SK-N-SH (cell line): Measurements from ENCODE around the gene SCG2. TPM values are rescaled to one million over a fixed set of nuclear protein-coding genes. Genes with fewer than 3 reads are reported as not detected.
A peak's percentile ranks its signal among the peaks of the same experiment; 100 is the strongest.

Experiments
- CTCF ChIA-PET: fragments of 300-600, 350-600 bp; formaldehyde crosslinking; extraction: SDS; loops from one replicate; lab custom pipeline; 2021; lab: Yijun Ruan, JAX
- POLR2A ChIA-PET: fragments of 350-600 bp; sonication (Branson Sonifier 250); formaldehyde crosslinking; extraction: SDS; loops from one replicate; lab custom pipeline; 2020; ENCODE audit warnings: antibody characterized with exemption, inconsistent platforms; lab: Yijun Ruan, JAX
- DNase-seq: peaks from one replicate; pipeline ENCODE4 v3.0.0; 2012
- H2AFZ ChIP-seq: fragments of 200-600 bp; sonication (generic); 2 replicates; pipeline ENCODE4 v1.8.1; 2016; ENCODE audit warnings: antibody characterized with exemption, mild to moderate bottlenecking, low read depth
- H3F3A ChIP-seq: fragments of 200-600 bp; sonication (generic); replicated peaks from 2 replicates; pipeline ENCODE3; 2016; ENCODE audit warnings: antibody characterized with exemption, mild to moderate bottlenecking; ENCODE audit not compliant: insufficient read depth
- H3K27ac ChIP-seq, 2 experiments: fragments of 200-500 bp in 1 of 2; fragments of 200-600 bp in 1 of 2; sonication (Bioruptor generic) in 1 of 2; sonication (generic), shearing (Covaris generic) in 1 of 2; 2 replicates each; pipeline versions ENCODE4 v1.5.1 to v1.6.1; 2014 to 2016; ENCODE audit warnings: low read depth in 2 of 2, inconsistent platforms in 1 of 2, low read length in 1 of 2, mild to moderate bottlenecking in 1 of 2, mixed read lengths in 1 of 2
- H3K27me3 ChIP-seq: fragments of 200-600 bp; sonication (generic), shearing (Covaris generic); 2 replicates; pipeline ENCODE4 v1.6.1; 2016; ENCODE audit warnings: mixed run types; ENCODE audit not compliant: insufficient read depth
- H3K36me3 ChIP-seq, 2 experiments: fragments of 200-500 bp in 1 of 2; fragments of 200-600 bp in 1 of 2; sonication (Bioruptor generic) in 1 of 2; sonication (generic) in 1 of 2; replicated peaks in 1 of 2; 2 replicates each; pipeline versions ENCODE3 to v1.5.1; 2014 to 2016; ENCODE audit warnings: low read length in 1 of 2, mild to moderate bottlenecking in 1 of 2; ENCODE audit not compliant: insufficient read depth in 2 of 2, control insufficient read depth in 1 of 2
- H3K4me1 ChIP-seq, 2 experiments: fragments of 200-500 bp in 1 of 2; fragments of 200-600 bp in 1 of 2; sonication (Bioruptor generic) in 1 of 2; sonication (generic), shearing (Covaris generic) in 1 of 2; 2 replicates each; pipeline versions ENCODE4 v1.5.1 to v1.6.1; 2014 to 2016; ENCODE audit warnings: low read depth in 1 of 2, low read length in 1 of 2, mixed run types in 1 of 2; ENCODE audit not compliant: insufficient read depth in 2 of 2, control insufficient read depth in 1 of 2
- H3K4me2 ChIP-seq: fragments of 200-600 bp; sonication (generic), shearing (Covaris generic); 2 replicates; pipeline ENCODE4 v1.6.1; 2017; ENCODE audit warnings: mixed run types
- H3K4me3 ChIP-seq, 2 experiments: fragments of 200-500 bp in 1 of 2; fragments of 200-600 bp in 1 of 2; sonication (Bioruptor generic) in 1 of 2; sonication (generic), shearing (Covaris generic) in 1 of 2; 2 replicates each; pipeline versions ENCODE4 v1.5.1 to v1.8.1; 2014 to 2016; ENCODE audit warnings: low read depth in 2 of 2, inconsistent platforms in 1 of 2, low read length in 1 of 2, mild to moderate bottlenecking in 1 of 2, mixed read lengths in 1 of 2, moderate library complexity in 1 of 2
- H3K79me2 ChIP-seq: fragments of 200-600 bp; sonication (generic); 2 replicates; pipeline ENCODE4 v1.8.1; 2017; ENCODE audit warnings: mild to moderate bottlenecking; ENCODE audit not compliant: insufficient read depth
- H3K9ac ChIP-seq: fragments of 200-600 bp; sonication (generic); 2 replicates; pipeline ENCODE4 v1.6.1; 2017; ENCODE audit warnings: mixed run types
- H3K9me2 ChIP-seq: fragments of 200-600 bp; sonication (generic); 2 replicates; pipeline ENCODE4 v1.6.1; 2017; ENCODE audit warnings: mixed run types
- H3K9me3 ChIP-seq: fragments of 200-600 bp; sonication (generic); 2 replicates; pipeline ENCODE4 v1.6.1; 2017; ENCODE audit warnings: mixed run types, mild to moderate bottlenecking, moderate library complexity
- H4K20me1 ChIP-seq: fragments of 200-600 bp; sonication (generic); 2 replicates; pipeline ENCODE4 v1.6.1; 2017; ENCODE audit warnings: mild to moderate bottlenecking, mixed run types; ENCODE audit not compliant: insufficient read depth
- ELF1 ChIP-seq: IDR thresholded peaks from 2 replicates; pipeline ENCODE4 v1.4.0; 2012
- EP300 ChIP-seq, 2 experiments: IDR thresholded peaks; 2 replicates each; pipeline versions ENCODE4 v1.4.0 to v1.6.1; 2012; ENCODE audit warnings: borderline replicate concordance in 1 of 2, low read depth in 1 of 2, low read length in 1 of 2
- FOXJ3 ChIP-seq: sonication (generic); formaldehyde crosslinking; IDR thresholded peaks from 2 replicates; pipeline ENCODE4 v1.5.1; 2020; ENCODE audit warnings: mild to moderate bottlenecking, missing genetic modification reagents
- FOXM1 ChIP-seq: IDR thresholded peaks from 2 replicates; pipeline ENCODE4 v1.4.0; 2012; ENCODE audit warnings: low read depth, mild to moderate bottlenecking
- GABPA ChIP-seq: IDR thresholded peaks from 2 replicates; pipeline ENCODE4 v1.4.0; 2012; ENCODE audit warnings: low read depth, mild to moderate bottlenecking
- GATA2 ChIP-seq: sonication (generic); formaldehyde crosslinking; IDR thresholded peaks from 2 replicates; pipeline ENCODE4 v1.5.0; 2020; ENCODE audit warnings: mild to moderate bottlenecking, missing genetic modification reagents
- IRF3 ChIP-seq: fragments of 150-350 bp; IDR thresholded peaks from 2 replicates; pipeline ENCODE4 v1.6.1; 2016; ENCODE audit warnings: mild to moderate bottlenecking, low read depth, low read length
- MAX ChIP-seq: IDR thresholded peaks from 2 replicates; pipeline ENCODE4 v1.4.0; 2012; ENCODE audit warnings: low read depth
- NRF1 ChIP-seq: IDR thresholded peaks from 2 replicates; pipeline ENCODE4 v1.6.1; 2012; ENCODE audit warnings: low read depth, mild to moderate bottlenecking, low read length
- PBX3 ChIP-seq: IDR thresholded peaks from 2 replicates; pipeline ENCODE4; 2012
- RAD21 ChIP-seq: IDR thresholded peaks from 2 replicates; pipeline ENCODE4 v1.6.1; 2012; ENCODE audit warnings: mild to moderate bottlenecking, low read length
- REST ChIP-seq: IDR thresholded peaks from 2 replicates; pipeline ENCODE4 v1.6.1; 2012; ENCODE audit warnings: mild to moderate bottlenecking, low read depth, low read length, moderate library complexity
- RXRA ChIP-seq: IDR thresholded peaks from 2 replicates; pipeline ENCODE4 v1.4.0; 2012; ENCODE audit warnings: low read depth, mild to moderate bottlenecking, borderline replicate concordance
- SIN3A ChIP-seq: IDR thresholded peaks from 2 replicates; pipeline ENCODE4 v1.6.1; 2012; ENCODE audit warnings: low read depth, mild to moderate bottlenecking, low read length, moderate library complexity, borderline replicate concordance
- TAF1 ChIP-seq: IDR thresholded peaks from 2 replicates; pipeline ENCODE4 v1.6.1; 2012; ENCODE audit warnings: low read depth, mild to moderate bottlenecking, low read length, moderate library complexity, borderline replicate concordance
- TCF12 ChIP-seq: IDR thresholded peaks from 2 replicates; pipeline ENCODE4 v1.4.0; 2012
- WGBS: methylation state at CpG from one replicate; pipeline ENCODE4 v1.1.6; 2017; ENCODE audit warnings: low lambda C conversion rate; 5-methylcytosine and 5-hydroxymethylcytosine counted together
- polyA plus RNA-seq, 3 experiments: library from polyadenylated mRNA; depleted of rRNA; stranded (reverse); fragments of >200 nt; gene quantifications; 2 replicates each; pipeline ENCODE4 v1.2.3, GENCODE V29; 2012

The SCG2 gene
- polyA plus RNA-seq, 1 of the 3 experiments (the other 2 are of a cell fraction) = 373 TPM

- H3K9me2 ChIP-seq = no peaks in the 10 kb centered on the region
- CTCF ChIA-PET = no interaction called here
- peaks cover 20% of the 10 kb centered on the region for H3F3A ChIP-seq
- H3K36me3 ChIP-seq = peaks cover 4% of the 10 kb centered on the region in 2 experiments
- TF ChIP-seq PBX3 = 0 out of 2 replicates have a peak, but pooled peaks have one; percentile 25
- peak; percentile 55; the same call in 1 of the 2 replicates for TF ChIP-seq RXRA
- peak; percentile 63 for TF ChIP-seq TCF12
- TF ChIP-seq TAF1 = no peak
- H3K4me1 ChIP-seq = peaks cover 9 to 23% of the 10 kb centered on the region in 2 experiments
- H3K9ac ChIP-seq = no peak overlapping the region
- H3K27ac ChIP-seq = peak overlapping the region in 1 of 2 experiments; percentile 69; a peak in 1 of 4 replicates
- H3K4me3 ChIP-seq = no peak overlapping the region
- POLR2A ChIA-PET = no interaction called here
- H4K20me1 ChIP-seq = no peaks in the 10 kb centered on the region
- H3K4me2 ChIP-seq = peak overlapping the region; percentile 48; the same call in 1 of the 2 replicates
- H3K27me3 ChIP-seq = no peaks in the 10 kb centered on the region
- no peaks in the 10 kb centered on the region for H3K79me2 ChIP-seq
- DNase-seq = no peak
- no peak overlapping the region for H2AFZ ChIP-seq
- no peaks in the 10 kb centered on the region for H3K9me3 ChIP-seq
Measured at GRCh38 chr2:223590964-223591363, 11.2 kb downstream of the SCG2 start.

GRCh38 chr2:223589901-223590300 lies 12.3 kb downstream of the SCG2 start:
- no peak overlapping the region for H3K27ac ChIP-seq
- H2AFZ ChIP-seq = no peak overlapping the region
- no peak overlapping the region for H3K9ac ChIP-seq
- no peak overlapping the region for H3K4me2 ChIP-seq
- H3K36me3 ChIP-seq = no peaks in the 10 kb centered on the region
- no peak overlapping the region for H3K4me3 ChIP-seq
- H4K20me1 ChIP-seq = no peaks in the 10 kb centered on the region
- H3K9me3 ChIP-seq = no peaks in the 10 kb centered on the region
- H3F3A ChIP-seq = peaks cover 14% of the 10 kb centered on the region
- POLR2A ChIA-PET = no interaction called here
- no peaks in the 10 kb centered on the region for H3K27me3 ChIP-seq
- WGBS = 96% methylated on average over 2 of the region's 2 CpGs
- CTCF ChIA-PET = interaction anchor here (0.6 to 2.1 kb wide), 2 partner anchors 618 to 663 kb away, joined by 3 to 7 read pairs; no protein-coding TSS in a partner anchor
- TF ChIP-seq RAD21 (no peak), TCF12 (no peak), TAF1 (no peak), FOXJ3 (CRISPR knock-in tag) (no peak), MAX (no peak), NRF1 (no peak), SIN3A (no peak), EP300 (IDR thresholded peaks at IDR 0.05; ENCODE audit: borderline replicate concordance in 1 of 2, low read depth in 1 of 2, low read length in 1 of 2) (no peak), ELF1 (no peak), IRF3 (no peak), REST (no peak), GATA2 (no peak), FOXM1 (no peak), PBX3 (no peak), GABPA (no peak)
- H3K4me1 ChIP-seq = peaks cover 14 to 29% of the 10 kb centered on the region in 2 experiments
- H3K9me2 ChIP-seq = no peaks in the 10 kb centered on the region
- H3K79me2 ChIP-seq = no peaks in the 10 kb centered on the region
- DNase-seq = no peak
